Posterior vena cava (tissue), 2 donors: ENCODE measurements around the gene LSR. TPM values are rescaled to one million over a fixed set of nuclear protein-coding genes. Genes with fewer than 3 reads are reported as not detected.
"Not testable (repeated sequence)": the region's sequence is repeated elsewhere in the genome, so short reads cannot be mapped to it uniquely, and the experiment has no call there.

Source experiments
- DNase-seq: peaks from one replicate; pipeline ENCODE4 v3.0.0-alpha.2; 2020; ENCODE audit warnings: low spot score
- intact Hi-C, 2 donors: fragments of 100-400 bp; cut with DNase I; formaldehyde crosslinking; loops; one replicate each; pipeline versions ENCODE4 v1.14.1 to v1.14.2; 2022 to 2023
- total RNA-seq, 2 donors: library from RNA; stranded (reverse); fragmentation: NEBNext Ultra II Directional; extraction: Animal tissue kit (Norgen Biotek cat#: 25700); gene quantifications; one replicate each; pipeline ENCODE4 v1.2.1, GENCODE V29; 2021
- donor health status: DM: yes; HTN: yes; CAD: no.
- donor health status: DM: yes; HTN: yes; CAD: no.

Gene LSR
- total RNA-seq, 2 donors from 2014 or later, result 5.1 to 5.5 TPM

DNA sequence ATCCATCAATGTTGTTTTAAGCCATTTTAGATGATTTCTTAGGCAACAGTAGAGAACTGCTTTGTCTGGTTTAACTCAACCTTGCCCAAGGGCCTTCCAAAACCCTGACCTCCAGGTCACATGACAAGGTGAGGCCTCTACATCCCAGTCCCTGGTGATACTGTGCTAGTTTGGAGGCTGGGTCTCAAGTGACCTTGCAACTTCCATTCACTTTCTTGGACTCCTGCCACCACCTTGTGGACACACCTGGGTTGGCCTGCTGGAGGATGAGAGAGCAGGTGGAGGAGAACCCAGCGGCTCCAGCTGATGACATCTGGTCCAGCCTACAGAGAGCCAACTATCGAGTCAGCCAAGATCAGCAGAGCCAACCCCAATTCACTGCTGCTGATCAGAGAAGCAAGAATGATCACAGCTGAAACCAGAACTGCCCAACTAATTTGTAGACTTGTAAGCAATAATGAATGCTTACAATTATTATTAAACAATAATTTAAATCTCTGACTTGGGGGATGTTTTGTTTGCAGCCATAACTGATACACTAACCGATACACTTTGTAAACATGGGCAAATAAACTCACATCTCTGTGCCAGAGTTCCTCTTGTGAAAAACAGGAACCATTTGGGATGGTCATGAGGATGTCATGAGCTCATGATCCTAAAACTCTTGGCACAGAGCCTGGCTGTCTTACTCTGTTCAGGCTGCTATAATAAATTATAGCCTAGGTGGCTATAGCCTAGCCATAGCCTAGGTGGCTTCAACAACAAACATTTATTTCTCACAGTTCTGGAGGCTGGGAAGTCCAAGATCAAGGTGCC, 31.8 kb upstream of the LSR start:
- DNase-seq, result no peak
- intact Hi-C loops, result no loop called here

DNA sequence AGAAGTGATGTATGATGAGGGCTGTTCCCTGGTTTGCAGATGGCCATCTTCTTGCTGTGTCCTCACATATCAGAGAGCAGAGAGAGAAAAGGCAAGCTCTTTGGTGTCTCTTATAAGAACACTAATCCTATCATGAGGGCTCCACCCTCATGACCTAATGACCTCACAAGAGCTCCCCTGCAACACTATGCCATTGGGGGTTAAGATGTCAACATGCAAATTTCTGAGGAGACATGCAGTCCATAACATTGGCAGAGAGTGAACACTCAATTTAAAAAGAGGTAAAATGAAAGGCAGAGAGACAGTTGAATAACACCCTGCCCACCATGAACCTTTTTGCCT, 31.2 kb upstream of the LSR start:
- DNase-seq, result no peak
- intact Hi-C loops, result no loop called here

DNA sequence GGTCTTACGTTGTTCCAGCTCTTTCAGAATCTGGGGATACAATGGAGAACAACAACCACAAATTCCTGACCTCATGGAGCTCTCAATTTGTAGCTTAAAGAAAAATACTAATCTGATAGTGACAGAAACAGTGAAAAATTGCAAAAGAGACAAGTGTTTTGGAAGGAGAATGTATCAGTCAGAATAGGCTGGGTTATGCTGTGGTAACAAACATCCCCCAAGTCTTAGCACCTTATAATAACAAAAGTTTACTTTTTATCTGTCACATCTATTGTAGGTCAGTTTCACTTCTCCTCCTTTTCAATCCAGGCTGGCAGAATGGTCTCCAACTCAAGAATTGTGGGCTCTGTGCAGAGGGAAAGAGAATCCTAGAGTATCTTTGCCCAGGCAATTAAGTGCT, 29.8 kb upstream of the LSR start:
- intact Hi-C loops, result no loop called here
- DNase-seq, result no peak

DNA sequence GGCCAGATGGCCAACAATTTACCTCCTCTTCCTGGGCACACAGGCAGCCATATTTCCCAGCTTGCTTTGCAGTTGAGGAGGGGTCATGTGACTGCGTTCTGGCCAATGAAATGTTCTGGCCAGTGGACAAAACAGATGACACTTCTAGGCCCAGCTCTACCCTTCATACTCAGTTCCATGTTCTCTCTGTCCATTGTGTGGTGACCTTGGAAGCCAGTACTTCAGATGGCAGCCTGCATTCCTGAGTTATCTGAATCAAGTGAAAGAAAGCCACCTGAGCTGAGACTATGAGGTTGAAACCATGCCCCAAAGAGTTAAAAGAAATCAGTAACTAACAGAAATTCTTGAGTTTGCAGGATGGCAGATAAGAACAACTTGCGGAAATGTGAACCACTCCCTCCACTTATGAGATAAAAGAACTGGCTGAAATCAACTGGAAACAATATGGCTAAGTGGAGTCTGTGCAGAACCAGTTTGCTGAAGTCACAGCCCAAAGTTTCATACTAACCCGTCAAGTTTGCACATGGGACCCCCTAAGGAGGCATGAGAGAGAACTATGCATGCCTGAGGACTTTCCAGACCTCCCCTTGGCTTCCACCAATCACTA, 28.4 kb upstream of the LSR start:
- no peak for DNase-seq
- intact Hi-C loops, result no loop called here

DNA sequence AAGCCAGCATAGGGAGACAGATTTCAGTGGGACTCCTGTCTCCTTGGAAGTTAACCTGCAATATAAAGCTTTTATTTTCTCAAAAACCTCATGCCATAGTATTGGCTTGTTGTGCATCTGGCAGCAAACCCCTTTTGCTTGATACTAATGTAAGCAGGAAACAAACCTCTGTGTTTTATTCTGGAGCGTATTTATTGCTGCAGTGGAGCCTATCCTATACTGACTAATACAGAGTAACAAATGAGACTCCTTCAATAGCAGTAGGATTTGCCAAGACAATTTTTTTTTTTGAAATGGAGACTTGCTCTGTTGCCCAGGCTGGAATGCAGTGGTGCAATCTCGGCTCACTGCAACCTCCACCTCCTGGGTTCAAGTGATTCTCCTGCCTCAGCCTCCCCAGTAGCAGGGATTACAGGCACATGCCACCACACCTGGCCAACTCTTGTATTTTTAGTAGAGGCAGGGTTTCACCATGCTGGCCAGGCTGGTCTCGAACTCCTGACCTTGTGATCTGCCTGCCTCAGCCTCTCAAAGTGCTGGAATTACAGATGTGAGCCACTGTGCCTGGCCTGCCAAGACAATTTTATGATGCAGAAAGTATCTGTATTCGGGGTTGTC, 27.7 kb upstream of the LSR start:
- intact Hi-C loops, DNase-seq: not testable (repeated sequence)

DNA sequence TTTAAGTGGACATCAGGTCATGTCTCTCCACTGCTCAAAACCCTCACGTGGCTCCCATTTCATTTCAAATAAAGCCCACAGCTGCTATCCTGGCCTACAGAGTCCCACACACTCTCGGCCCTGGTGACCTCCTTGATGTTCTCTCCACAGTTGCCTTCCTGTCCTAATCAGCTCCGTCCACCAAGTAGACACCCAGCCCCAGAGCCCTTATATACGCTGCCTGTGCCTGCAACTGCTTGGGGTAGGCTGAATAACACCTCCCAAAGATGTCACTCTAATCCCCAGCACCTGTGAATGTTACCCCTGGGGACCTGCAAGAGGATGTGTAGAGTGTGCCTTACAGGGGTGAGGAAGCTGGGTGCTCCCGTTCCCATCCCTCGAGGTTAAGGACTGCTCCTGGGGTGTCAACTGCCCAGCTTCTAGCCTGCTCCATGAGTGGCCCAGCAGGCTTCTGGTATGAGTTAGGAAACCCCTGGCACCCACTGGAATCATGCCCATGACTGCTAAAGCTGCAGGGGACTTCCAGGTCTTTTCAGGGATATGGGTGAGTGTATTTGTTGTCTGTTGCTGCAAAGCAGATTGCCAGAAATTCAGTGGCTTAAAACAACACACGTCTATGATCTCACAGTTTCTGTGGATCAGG, 26.3 kb upstream of the LSR start:
- intact Hi-C loops, result no loop called here
- no peak for DNase-seq

DNA sequence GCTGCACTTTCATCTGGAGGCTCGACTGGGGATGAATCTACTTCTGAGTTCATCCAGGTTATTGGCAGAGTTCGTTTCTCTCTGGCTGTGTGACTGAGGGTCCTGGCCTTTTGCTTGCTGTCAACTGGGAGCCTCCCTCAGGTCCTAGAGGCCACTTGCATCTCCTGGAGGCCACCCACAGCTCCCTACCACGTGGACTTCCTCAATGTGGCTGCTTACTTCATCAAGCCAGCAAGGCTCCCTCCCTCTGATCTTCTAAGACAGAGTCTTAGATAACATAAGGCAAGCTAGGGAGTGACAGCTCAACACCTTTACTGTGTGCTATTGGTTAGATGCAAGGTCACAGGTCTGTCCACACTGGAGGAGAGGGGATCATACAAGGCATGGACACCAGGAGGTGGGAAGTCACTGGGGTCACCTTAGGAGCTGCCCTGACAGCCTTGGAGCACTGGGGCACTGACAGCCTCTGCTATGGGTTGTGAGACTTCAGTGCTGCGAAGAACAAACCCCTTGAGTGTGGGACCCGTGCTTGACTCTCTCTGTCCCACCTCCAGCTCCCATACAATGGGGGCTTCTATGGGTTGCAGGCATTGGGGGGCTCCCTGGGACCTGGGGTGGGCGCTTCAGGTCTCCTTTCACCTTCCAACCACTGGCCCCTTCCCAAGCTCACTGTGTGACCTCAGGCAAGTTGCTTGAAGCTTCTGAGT, 25.6 kb upstream of the LSR start:
- intact Hi-C loops, result no loop called here
- DNase-seq, result peak; percentile 28

DNA sequence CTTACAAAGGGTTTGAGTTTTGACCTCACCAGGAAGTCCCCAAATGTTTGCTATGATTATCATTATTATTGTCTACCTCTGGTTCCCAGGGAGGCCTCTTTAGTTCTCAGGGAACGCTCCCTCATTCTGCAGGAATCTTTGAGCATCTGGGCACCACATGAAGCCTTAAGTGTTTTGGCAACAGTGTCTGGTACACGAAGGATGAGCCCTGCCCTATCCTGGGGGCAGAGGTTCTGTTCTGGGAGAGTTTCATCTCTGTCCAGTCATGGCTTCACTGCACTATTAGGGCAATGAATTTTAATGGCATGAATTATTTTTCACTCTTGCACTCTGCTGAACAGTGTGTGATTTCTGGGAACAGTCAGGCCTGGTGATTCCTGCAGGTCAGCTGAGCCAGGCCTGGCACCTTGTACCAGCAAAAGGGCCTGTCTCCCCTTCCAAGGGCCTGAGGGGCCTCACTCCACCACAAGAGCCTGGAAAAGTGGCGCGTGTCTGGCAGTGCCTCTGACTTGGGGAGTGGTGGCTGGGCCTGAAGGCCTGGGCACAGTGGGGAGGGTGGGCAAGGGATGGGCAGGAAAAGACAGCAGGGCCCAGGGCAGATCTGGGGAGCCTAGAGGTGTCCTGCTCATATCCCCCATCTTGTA, 24.8 kb upstream of the LSR start:
- DNase-seq, result peak; percentile 41
- intact Hi-C loops, result no loop called here

DNA sequence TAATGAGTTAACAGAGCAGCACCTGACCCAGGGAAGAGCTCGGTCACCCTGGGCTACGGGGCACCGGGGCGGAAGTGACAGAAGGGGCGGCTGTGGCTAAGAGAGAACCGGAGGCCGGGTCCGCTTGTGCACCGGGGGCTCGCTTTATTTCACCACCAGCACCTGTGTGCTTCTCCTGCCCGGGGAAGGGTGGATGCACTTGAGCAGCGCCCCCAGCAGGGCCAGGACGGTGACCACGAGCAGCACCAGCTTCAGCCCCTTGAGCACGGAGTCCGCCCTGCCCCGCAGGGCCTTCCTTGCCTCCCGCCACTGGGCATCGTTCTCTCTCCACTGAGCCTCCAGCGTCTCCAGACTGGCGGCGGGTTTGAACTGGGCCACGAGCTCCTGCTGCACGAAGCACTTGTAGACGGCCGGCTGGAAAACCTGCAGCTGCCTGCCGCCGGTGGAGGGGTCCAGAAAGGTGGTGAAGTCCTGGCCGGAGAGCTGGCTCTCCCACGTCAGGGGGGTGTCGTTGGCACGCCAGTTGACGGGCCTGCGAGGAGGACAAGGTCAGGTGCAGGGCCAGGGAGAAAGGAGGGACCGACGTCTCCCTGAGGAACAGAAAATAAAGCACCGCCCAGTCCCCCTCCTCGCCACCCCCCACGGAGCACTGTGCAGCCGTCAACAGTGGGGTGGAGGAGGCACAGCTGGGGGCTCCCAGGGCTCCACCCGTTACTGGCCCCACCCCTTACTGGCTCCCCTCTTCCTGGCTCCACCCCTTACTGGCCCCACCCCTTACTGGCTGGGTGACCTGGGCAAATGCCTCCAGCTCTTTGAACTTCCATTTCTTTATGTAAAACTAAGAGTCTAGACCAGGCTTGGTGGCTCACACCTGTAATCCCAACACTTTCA, 23.9 kb upstream of the LSR start:
- intact Hi-C loops, result no loop called here
- DNase-seq, result peak; percentile 76

DNA sequence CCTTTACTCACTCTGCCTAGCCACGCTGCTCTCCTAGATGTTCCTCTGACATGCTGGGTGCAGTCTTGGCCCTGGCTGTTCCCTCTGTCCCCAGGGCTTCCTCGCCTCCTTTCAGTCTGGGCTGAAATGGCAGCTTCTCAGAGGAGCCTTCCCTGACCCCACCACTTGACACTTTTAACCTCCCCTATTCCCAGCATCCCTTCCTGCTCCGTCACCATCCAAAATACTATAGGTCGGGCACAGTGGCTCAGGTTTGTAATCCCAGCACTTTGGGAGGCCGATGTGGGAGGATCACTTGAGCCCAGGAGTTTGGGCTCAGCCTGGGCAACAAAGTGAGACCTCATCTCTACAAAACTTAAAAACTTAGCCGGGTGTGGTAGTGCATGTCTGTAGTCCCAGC, 22.9 kb upstream of the LSR start:
- intact Hi-C loops, result no loop called here
- DNase-seq, result peak; percentile 35

DNA sequence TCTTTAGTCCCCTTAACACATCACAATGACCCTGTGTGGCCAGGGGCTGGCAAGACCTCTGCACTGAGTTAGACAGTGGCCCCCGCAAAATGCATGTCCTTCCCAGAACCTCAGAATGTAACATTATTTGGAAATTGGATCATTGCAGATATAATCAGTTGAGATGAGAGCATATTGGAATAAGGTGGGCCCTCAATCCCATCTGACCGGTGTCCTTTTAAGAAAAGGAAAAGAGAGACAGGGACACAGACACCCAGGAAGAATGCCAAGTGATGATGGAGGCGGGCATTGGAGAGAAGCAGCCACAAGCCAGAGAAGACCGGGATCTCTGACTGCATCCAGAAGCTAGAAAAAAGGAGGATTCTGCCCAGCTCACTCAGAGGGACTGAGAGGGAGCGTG, 22.1 kb upstream of the LSR start:
- intact Hi-C loops, result no loop called here
- peak; percentile 29 for DNase-seq

DNA sequence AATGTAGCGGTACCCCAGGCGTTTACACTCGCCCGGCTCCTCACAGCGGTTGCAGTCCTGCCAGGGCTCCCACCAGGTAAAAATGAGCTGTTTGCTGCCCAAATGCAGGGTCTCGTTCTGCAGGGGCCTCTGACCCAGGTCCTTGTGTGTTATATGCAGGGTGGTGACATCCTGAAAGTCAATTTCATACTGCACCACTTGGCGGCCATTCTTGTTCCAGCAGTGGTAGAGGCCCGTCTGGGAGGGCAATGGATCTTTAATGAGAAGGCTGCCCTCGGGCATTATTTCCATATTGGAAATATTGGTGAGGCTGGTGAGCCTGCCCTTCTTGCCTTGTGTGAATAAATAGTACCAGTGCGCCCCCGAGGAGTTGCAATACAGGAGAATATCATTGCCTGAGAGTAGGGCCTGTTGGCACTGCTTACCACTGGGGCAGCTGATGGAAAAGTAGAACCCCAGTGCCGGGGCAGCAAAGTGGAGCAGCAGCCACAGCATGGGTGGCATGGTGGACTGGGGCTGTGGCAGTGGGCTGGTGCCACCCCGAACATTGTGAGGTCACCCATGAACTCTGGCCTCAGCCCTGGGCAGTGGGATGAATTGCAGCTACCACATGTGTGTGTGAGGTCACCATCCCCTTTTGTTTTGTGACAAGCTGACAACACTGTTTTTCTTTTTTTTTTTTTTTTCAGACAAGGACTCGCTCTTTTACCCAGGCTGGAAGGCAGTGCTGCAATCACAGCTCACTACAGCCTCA, 20.4 kb upstream of the LSR start, which contains the start of gene FAM187B:
Gene FAM187B (minus strand): TSS at position 563 of the 754 bp plus-strand sequence. CDS start 59 bp downstream, at position 504.
- intact Hi-C loops, result no loop called here
- peak; percentile 44 for DNase-seq

DNA sequence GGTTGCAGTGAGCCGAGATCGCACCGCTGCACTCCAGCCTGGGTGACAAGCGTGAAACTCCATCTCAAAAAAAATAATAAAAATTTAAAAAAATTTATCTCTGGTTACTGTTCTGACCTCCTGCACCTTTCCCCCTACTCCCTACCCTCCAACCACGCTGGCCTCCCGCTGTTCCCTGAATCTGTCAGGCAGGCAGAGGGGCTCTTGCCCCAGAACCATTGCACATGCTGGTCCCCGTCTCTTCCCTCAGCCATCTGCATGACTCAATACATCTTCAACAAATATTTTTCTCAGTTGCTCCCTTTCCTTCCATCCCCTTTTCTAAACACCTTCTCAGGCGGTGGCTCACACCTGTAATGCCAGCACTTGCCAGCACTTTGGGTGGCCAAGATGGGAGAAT, 19.2 kb upstream of the LSR start:
- DNase-seq, result peak; percentile 51
- intact Hi-C loops, result no loop called here

DNA sequence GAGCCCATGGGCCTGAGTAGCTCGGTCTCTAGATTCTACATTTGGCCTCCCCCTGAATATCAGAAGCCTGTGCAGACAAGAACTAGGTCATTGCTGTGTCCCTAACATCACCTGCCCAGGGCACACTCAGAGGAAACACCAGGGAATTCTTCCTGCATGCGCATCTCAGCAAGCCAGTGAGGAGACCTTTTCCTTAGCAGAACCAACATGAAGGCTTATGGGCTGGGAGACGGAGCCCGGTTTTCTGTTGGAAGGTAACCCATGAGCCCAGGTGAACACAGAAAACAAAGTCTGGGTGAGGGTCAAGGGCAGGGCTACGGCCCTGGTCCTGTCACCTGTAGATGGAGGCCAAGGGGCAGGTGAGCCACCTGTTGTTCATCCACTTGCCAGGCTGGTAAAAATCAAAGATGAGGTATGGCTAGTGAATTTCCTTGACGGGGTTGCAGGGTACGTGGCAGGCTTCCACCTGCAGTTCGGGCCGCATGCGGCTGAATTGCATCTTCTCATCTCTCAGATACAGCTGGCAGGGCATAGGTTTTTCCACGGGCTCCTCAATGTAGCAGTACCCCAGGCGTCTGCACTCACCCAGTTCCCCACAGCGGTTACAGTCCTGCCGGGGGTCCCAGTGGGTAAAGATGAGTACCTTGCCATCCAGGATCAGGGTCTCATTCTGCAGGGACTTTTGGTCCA, 16.7 kb upstream of the LSR start:
- intact Hi-C loops, result no loop called here
- DNase-seq, result peak; percentile 48

DNA sequence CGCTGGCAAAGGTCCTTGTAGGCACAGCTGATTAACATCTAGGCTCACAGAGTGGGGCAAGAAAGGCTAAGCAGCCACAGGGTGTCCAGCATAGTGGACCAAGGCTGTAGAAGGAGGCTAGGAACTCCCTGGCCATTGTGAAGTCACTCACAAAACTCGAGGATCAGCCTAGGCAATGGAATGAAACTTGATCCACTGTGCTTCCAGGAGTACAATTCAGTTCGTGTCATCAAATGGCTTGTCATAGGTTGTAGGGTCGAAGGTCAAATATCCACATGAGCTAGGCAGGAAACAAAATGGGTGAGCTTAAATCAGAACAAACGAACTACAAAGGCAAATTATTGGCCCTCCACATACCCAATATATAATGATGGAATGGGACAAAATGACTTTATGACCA, 15.9 kb upstream of the LSR start:
- intact Hi-C loops, result no loop called here
- peak; percentile 5 for DNase-seq

DNA sequence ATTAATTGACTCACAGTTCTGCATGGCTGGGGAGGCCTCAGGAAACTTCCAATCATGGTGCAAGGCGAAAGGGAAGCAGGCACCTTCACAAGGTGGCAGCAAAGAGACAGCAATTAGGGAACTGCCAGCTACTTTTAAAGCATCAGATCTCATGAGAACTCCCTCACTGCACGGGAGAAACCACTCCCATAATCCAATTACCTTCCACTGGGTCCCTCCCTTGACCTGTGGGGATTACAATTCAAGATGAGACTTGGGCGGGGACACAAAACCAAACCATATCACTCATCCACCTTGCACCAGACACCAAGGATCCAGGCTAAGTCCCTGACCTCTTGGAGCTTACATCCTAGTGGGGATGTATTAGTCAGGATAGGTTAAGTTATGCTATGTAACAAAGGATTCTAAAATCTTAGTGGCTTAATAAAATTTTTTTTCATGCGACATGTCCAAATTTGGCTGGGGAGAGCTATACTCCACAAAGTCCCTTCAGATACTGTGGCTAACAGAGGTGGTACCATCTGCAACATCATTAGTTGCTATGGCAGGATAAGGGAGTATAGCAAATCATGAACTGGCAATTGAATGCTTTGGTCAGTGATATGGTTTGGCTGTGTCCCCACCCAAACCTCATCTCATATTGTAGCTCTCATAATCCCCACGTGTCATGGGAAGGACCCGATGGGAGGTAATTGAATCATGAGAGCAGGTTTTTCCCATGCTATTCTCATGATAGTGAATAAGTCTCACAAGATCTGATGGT, 12.0 kb upstream of the LSR start:
- intact Hi-C loops, result loop anchor here in 1 of 2 donors (2.0 kb wide), 1 partner anchor 58 kb away; no protein-coding TSS in a partner anchor

More for the DNA sequence above, 12.0 kb upstream of the LSR start:
- peak; percentile 24 for DNase-seq
